Measurements from ENCODE around the gene UPK3BL2. TPM values are rescaled to one million over a fixed set of nuclear protein-coding genes. Genes with fewer than 3 reads are reported as not detected.
A peak's percentile ranks its signal among the peaks of the same experiment; 100 is the strongest.
"Not testable (repeated sequence)": the region's sequence is repeated elsewhere in the genome, so short reads cannot be mapped to it uniquely, and the experiment has no call there.

The UPK3BL2 gene
- total and polyA plus RNA-seq, 10 donors, result 11.5 to 31.0 (median 23.7) TPM

- DNase-seq, result peak; percentile 52
These were observed 28.4 kb downstream of the UPK3BL2 start for GRCh38 chr7:102514881-102515721.

GRCh38 chr7:102512642-102513221 lies 30.8 kb downstream of the UPK3BL2 start:
- H3K36me3 ChIP-seq; intact Hi-C loops (cut with DNase I; ENCODE audit: low total_unique reads); H3K27me3 ChIP-seq (replicated peaks in 1 of 7); H3K9me3 ChIP-seq; H3K4me1 ChIP-seq: not testable (repeated sequence)
- Histone ChIP-seq H3K4me3 (peak overlapping the region in 2 of 8 donors; percentile 18 to 53), H3K27ac (peak overlapping the region in 4 of 8 donors; percentile 51 to 84 (median 66))
- peak; percentile 62 for DNase-seq
- WGBS, 5 donors, result 10 to 40% (median 21%) methylated on average over 3 to 5 of the region's 5 CpGs

More at GRCh38 chr7:102514881-102515721, 28.4 kb downstream of the UPK3BL2 start:
- intact Hi-C loops (cut with DNase I; ENCODE audit: low total_unique reads); H3K36me3 ChIP-seq; H3K4me3 ChIP-seq; H3K4me1 ChIP-seq; H3K27me3 ChIP-seq (replicated peaks in 1 of 7); H3K9me3 ChIP-seq: not testable (repeated sequence)
- WGBS, 5 donors, result 0 to 14% methylated on average over 2 of the region's 15 CpGs; no CpG with 5 or more reads in 3 of the 5 donors
- peak overlapping the region in 2 of 8 donors; percentile 46 to 51 for H3K27ac ChIP-seq

- H3K4me1 ChIP-seq, result not testable (repeated sequence)
These were observed 31.5 kb downstream of the UPK3BL2 start for GRCh38 chr7:102511860-102512522.

GRCh38 chr7:102510575-102510974 lies 32.9 kb downstream of the UPK3BL2 start:
- H3K27me3 ChIP-seq (replicated peaks in 1 of 7); H3K4me1 ChIP-seq; H3K36me3 ChIP-seq; H3K27ac ChIP-seq; H3K4me3 ChIP-seq; intact Hi-C loops (cut with DNase I; ENCODE audit: low total_unique reads); H3K9me3 ChIP-seq: not testable (repeated sequence)
- WGBS, 5 donors, result 68 to 91% (median 86%) methylated on average over 4 to 6 of the region's 8 CpGs; no CpG with 5 or more reads in 1 of the 5 donors
- DNase-seq, result peak; percentile 45

More at GRCh38 chr7:102511860-102512522, 31.5 kb downstream of the UPK3BL2 start:
- H3K36me3 ChIP-seq; H3K27me3 ChIP-seq (replicated peaks in 1 of 7); intact Hi-C loops (cut with DNase I; ENCODE audit: low total_unique reads); DNase-seq; H3K4me3 ChIP-seq; H3K27ac ChIP-seq; H3K9me3 ChIP-seq: not testable (repeated sequence)
- WGBS, 5 donors, result no CpG with 5 or more reads among the region's 30 CpGs

DNA sequence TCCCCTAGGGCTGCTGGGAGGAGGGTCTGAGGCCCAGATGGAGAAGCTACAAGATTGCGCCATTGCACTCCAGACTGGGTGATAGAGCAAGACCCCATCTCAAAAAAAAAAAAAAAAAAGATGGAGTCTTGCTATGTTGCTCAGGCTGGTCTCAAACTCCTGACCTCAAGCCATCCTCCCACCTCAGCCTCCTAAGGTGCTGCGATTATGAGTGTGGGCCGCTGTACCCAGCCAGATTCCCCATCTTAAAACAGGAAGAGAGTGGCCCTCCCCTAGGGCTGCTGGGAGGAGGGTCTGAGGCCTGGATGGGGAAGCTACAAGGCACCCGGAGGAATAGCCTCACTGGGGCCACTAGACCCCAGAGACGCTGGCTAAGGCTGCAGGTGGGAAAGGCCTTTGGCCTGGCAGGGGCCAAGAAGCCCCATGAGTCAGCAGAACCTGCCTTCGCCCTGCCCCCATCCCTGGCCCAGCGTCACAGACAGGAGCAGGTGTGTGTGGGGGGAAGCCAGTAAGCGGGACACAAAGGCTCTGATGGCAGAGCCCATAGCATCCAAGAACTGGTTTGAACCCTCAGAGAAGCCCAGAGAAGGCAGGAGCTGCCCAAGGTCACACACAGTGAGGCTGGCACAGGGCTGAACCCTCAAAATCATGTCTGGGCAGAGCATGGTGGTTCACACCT lies 35.9 kb downstream of the UPK3BL2 start:
- H3K36me3 ChIP-seq; H3K27me3 ChIP-seq (replicated peaks in 1 of 7); H3K4me1 ChIP-seq; H3K9me3 ChIP-seq; H3K4me3 ChIP-seq; intact Hi-C loops (cut with DNase I; ENCODE audit: low total_unique reads); H3K27ac ChIP-seq: not testable (repeated sequence)
- WGBS, 5 donors, result 49 to 73% (median 54%) methylated on average over 2 of the region's 8 CpGs; no CpG with 5 or more reads in 1 of the 5 donors
- DNase-seq, result peak; percentile 12

- intact Hi-C loops (cut with DNase I; ENCODE audit: low total_unique reads); H3K9me3 ChIP-seq; H3K27me3 ChIP-seq (replicated peaks in 1 of 7); H3K27ac ChIP-seq; H3K36me3 ChIP-seq; H3K4me3 ChIP-seq; H3K4me1 ChIP-seq; DNase-seq: not testable (repeated sequence)
- 80 to 85% (median 83%) methylated on average over 5 of the region's 24 CpGs; no CpG with 5 or more reads in 2 of the 5 donors for WGBS, 5 donors
These were observed 38.0 kb downstream of the UPK3BL2 start for GRCh38 chr7:102505298-102506185.

GRCh38 chr7:102503141-102503540 lies 40.4 kb downstream of the UPK3BL2 start:
- H3K4me1 ChIP-seq; H3K4me3 ChIP-seq; H3K9me3 ChIP-seq; H3K27me3 ChIP-seq (replicated peaks in 1 of 7); H3K36me3 ChIP-seq; intact Hi-C loops (cut with DNase I; ENCODE audit: low total_unique reads); H3K27ac ChIP-seq; DNase-seq: not testable (repeated sequence)
- WGBS, 5 donors, result no CpG with 5 or more reads among the region's 12 CpGs

DNA sequence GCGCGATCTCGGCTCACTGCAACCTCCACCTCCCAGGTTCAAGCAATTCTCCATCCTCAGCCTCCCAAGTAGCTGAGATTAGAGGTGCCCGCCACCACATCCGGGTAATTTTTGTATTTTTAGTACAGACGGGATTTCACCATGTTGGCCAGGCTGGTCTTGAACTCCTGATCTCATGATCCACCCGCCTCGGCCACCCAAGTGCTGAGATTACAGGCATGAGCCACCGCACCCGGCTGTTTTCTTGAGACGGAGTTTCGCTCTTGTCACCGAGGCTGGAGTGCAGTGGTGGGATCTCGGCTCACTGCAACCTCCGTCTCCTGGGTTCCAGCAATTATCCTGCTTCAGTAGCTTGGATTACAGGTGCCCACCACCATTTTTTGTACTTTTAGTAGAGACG lies 45.2 kb downstream of the UPK3BL2 start:
- WGBS, 5 donors, result 90 to 98% (median 92%) methylated on average over 11 to 15 of the region's 16 CpGs
- H3K27me3 ChIP-seq (replicated peaks in 1 of 7); DNase-seq; intact Hi-C loops (cut with DNase I; ENCODE audit: low total_unique reads); H3K4me3 ChIP-seq; H3K27ac ChIP-seq; H3K4me1 ChIP-seq; H3K36me3 ChIP-seq; H3K9me3 ChIP-seq: not testable (repeated sequence)

DNA sequence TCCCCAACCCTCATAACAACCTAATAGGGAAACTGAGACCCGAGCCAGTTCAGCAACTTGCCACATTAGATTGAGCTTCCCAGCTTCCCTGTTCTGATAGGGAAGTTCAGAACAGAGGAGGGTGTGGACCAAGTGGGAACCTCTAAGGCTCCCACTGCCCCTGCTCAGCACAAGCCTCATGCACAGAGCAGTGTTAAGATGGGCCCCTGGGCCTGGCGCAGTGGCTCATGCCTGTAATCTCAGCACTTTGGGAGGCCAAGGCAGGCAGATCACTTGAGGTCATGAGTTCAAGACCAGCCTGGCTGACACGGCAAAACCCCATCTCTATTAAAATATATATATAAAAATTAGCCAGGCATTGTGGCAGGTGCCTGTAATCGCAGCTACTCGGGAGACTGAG lies 46.2 kb downstream of the UPK3BL2 start:
- intact Hi-C loops (cut with DNase I; ENCODE audit: low total_unique reads), result not testable (repeated sequence)

GRCh38 chr7:102496861-102497260 lies 46.6 kb downstream of the UPK3BL2 start:
- H3K36me3 ChIP-seq; H3K9me3 ChIP-seq; H3K4me1 ChIP-seq; H3K4me3 ChIP-seq; intact Hi-C loops (cut with DNase I; ENCODE audit: low total_unique reads); H3K27me3 ChIP-seq (replicated peaks in 1 of 7); H3K27ac ChIP-seq: not testable (repeated sequence)
- WGBS, 5 donors, result 71 to 90% (median 78%) methylated on average over 3 of the region's 10 CpGs
- DNase-seq, result peak; percentile 19

More for the DNA sequence above, 46.2 kb downstream of the UPK3BL2 start:
- H3K27ac ChIP-seq; H3K36me3 ChIP-seq; H3K4me3 ChIP-seq; H3K4me1 ChIP-seq; H3K9me3 ChIP-seq; H3K27me3 ChIP-seq (replicated peaks in 1 of 7): not testable (repeated sequence)
- 57 to 100% (median 83%) methylated on average over 1 of the region's 5 CpGs for WGBS, 5 donors
- peak; percentile 46 for DNase-seq

All from spleen (tissue), 11 donors.